T-helper 1 cell (primary cell): ENCODE results near the gene GGPS1.
A peak's percentile ranks its signal among the peaks of the same experiment; 100 is the strongest.
"Not testable (repeated sequence)": the region's sequence is repeated elsewhere in the genome, so short reads cannot be mapped to it uniquely, and the experiment has no call there.

Experiments
- DNase-seq, 5 donors: peaks; one replicate each; pipeline ENCODE4 v3.0.0-alpha.2; 2012 to 2020

Gene GGPS1

DNA sequence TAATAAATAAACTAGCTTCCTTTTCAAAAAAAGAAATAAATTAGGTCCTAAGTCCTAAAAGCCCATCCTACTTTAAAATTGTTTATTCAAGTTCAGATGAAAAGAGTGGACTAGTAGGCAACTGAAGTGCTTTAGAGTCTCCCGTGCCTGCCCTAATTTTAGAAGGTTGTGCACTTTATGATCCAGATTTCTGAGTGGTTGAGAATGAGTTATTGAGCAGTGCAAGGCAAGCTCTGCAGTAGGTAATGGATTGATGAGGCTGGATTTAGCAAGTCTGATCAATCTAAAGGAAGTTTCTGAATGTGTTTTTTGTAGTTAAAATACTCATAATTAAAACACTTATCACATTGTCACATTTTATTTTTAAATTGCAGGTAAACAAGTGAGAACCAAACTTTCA, 13.0 kb downstream of the GGPS1 start:
- no peak for DNase-seq

GRCh38 chr1:235342039-235342438, 13.7 kb downstream of the GGPS1 start:
- DNase-seq = no peak

DNA sequence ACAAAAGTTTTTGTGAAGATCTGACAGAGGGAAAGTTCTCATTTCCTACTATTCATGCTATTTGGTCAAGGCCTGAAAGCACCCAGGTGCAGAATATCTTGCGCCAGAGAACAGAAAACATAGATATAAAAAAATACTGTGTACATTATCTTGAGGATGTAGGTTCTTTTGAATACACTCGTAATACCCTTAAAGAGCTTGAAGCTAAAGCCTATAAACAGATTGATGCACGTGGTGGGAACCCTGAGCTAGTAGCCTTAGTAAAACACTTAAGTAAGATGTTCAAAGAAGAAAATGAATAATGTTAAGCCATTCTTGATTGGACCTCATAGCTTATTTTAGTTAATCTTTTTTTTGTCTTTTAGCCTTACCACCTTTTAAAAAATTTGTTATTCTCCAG, 14.1 kb downstream of the GGPS1 start:
- no peak for DNase-seq

GRCh38 chr1:235343726-235344125, 15.4 kb downstream of the GGPS1 start:
- no peak for DNase-seq

DNA sequence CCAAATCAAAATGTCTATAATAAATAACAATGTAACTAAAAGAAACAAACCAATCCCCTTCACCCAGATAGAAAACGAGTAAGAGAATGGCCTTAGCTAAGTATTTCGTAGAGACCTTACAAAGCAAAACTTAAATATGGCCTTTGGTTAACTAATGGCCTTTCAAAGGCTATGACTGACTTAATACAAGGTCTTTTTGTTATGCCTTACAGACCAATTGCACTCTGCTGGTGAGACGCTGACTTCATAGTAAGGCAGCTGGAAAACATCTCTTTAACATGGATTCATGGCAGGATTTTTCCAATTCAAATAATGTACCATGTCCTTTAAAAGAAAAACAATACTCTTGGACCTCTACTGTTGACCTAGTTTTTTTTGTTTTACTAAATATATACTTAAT, 23.1 kb downstream of the GGPS1 start:
- no peak for DNase-seq

DNA sequence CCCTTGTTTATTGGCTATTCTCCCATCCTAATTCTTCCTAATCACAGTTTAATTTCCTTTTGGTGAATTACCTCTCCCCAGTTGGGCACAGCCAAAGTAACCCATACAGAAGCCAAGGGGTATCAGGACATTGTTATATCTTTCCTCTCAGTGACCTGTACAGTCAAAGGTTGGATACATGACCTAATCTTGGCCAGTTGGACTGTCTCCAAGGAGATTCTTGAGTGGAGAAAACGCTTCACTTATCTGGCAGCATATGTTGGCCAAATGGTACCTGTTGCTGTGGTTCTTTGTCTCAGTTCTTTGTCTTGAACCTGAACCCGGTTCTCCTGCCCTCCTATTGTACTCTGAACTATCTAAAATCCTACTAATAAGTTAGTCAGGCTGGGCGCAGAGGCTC, 23.5 kb downstream of the GGPS1 start:
- DNase-seq = no peak

- DNase-seq = no peak
These were observed 29.4 kb downstream of the GGPS1 start for GRCh38 chr1:235357485-235358373.

DNA sequence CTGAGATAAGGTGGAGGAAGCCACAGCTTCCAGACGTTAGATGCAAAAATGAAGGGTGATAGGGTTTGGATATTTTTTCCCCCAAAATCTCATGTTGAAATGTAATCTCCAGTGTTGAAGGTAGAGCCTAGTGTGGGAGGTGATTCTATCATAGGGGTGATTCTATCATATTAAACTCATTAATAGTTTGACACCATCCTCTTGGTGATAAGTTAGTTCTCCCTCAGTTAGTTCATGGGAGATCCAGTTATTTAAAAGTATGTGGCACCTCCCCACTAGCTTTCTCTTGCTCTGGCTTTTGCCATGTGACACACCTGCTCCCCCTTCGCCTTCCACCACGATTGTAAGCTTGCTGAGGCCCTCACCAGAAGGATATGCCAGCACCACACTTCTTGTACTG, 30.5 kb downstream of the GGPS1 start:
- DNase-seq = no peak

- not testable (repeated sequence) for DNase-seq
These were observed 35.8 kb downstream of the GGPS1 start for GRCh38 chr1:235364189-235364588.

DNA sequence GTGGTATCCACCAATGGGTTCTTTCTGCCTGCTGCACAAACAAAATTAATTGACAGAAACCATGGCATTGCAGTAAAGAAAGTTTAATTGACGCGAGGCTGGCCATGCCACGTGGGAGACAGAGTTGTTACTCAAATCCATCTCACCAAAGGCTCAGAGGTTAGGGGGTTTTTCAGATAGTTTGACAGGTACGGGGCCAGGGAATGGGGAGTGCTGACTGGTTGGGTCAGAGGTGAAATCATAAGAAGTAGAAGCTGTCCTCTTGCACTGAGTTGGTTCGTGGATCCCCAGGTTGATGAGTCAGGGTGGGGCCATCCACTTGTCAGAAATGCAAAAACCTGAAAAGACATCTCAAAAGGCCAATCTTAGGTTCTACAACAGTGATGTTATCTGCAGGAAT, 37.9 kb downstream of the GGPS1 start:
- no peak for DNase-seq

DNA sequence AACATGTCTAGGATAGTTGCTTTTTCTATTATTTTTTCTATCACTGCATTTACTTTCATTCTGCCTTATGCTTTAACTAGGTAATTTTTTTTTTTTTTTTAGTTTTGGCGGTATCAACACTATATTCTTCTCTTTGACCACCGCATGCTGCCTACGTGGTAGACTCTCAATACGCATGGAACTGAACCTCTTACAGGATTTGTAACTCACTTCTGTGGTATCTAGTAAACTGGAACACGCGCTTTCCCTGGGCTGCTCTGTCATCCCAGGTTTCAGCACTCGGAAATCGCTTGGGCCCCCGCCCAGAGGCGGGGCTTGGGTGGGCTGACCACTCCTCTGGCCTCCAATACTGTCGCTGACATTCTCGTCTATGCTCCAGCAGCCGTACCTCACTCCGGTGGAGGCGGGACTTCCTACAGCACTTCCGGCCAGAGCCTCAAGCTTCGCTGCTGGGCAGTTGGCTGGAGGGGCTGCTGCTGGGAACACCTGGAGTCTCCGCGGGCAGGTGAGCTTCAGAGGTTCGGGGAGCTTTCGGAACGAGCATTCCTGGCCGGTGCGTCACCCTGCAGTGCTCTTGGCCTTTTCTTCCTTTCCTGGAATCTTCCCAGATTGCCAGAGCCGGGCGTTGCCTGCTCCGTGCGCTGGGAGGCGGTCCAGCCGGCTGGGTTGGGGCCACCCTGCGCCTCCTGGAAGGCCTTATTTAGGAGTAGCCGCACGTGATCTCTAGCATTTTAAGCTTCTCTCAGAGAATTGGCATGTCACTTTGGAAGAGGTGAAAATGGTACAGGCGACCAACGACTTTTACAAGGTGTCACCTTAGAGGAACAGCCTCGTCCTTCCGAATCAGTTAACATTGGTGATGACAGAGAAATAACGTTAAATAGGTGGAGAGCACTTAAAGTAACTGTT, 38.9 kb downstream of the GGPS1 start, which contains the start of gene TBCE:
Gene TBCE (plus strand): TSS at position 428 of the 909 bp plus-strand sequence. CDS start 12,623 bp downstream, outside the sequence.
- DNase-seq = peak; percentile 62 to 91 (median 75)

- no peak for DNase-seq
These were observed 40.1 kb downstream of the GGPS1 start for GRCh38 chr1:235368428-235368827.

GRCh38 chr1:235369802-235370201, 41.4 kb downstream of the GGPS1 start:
- no peak for DNase-seq

GRCh38 chr1:235375919-235376605, 47.7 kb downstream of the GGPS1 start:
- DNase-seq = no peak

DNA sequence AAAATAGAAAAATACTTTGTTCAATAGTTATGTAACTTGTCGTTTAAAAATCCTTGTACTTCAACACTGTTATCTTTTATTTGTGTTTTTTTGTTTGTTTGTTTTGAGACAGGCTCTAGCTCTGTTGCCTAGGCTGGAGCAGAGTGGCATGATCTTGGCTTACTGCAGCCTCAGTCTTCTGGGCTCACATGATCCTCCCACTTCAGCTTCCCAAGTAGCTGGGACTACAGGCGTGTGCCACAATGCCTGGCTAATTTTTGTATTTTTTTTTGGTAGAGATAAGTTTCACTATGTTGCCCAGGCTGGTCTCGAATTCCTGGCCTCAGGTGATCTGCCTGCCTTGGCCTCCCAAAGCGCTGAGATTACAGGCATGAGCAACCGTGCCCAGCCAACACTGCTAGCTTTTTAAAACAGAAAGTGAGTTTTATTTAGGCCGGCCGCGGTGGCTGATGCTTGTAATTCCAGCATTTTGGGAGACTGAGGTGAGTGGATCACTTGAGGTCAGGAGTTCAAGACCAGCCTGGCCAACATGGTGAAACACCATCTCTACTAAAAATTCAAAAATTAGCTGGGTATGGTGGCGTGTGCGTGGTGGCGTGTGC, 49.9 kb downstream of the GGPS1 start:
- not testable (repeated sequence) for DNase-seq

DNA sequence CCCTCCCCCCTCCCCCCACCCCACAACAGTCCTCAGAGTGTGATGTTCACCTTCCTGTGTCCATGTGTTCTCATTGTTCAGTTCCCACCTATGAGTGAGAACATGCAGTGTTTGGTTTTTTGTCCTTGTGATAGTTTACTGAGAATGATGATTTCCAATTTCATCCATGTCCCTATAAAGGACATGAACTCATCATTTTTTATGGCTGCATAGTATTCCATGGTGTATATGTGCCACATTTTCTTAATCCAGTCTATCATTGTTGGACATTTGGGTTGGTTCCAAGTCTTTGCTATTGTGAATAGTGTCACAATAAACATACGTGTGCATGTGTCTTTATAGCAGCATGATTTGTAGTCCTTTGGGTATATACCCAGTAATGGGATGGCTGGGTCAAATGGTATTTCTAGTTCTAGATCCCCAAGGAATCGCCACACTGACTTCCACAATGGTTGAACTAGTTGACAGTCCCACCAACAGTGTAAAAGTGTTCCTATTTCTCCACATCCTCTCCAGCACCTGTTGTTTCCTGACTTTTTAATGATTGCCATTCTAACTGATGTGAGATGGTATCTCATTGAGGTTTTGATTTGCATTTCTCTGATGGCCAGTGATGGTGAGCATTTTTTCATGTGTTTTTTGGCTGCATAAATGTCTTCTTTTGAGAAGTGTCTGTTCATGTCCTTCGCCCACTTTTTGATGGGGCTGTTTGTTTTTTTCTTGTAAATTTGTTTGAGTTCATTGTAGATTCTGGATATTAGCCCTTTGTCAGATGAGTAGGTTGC, 53.8 kb downstream of the GGPS1 start:
- not testable (repeated sequence) for DNase-seq

DNA sequence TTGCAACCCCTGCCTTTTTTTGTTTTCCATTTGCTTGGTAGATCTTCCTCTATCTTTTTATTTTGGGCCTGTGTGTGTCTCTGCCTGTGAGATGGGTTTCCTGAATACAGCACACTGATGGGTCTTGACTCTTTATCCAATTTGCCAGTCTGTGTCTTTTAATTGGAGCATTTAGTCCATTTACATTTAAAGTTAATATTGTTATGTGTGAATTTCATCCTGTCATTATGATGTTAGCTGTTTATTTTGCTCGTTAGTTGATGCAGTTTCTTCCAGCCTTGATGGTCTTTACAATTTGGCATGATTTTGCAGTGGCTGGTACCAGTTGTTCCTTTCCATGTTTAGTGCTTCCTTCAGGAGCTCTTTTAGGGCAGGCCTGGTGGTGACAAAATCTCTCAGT, 57.3 kb downstream of the GGPS1 start:
- DNase-seq = not testable (repeated sequence)

DNA sequence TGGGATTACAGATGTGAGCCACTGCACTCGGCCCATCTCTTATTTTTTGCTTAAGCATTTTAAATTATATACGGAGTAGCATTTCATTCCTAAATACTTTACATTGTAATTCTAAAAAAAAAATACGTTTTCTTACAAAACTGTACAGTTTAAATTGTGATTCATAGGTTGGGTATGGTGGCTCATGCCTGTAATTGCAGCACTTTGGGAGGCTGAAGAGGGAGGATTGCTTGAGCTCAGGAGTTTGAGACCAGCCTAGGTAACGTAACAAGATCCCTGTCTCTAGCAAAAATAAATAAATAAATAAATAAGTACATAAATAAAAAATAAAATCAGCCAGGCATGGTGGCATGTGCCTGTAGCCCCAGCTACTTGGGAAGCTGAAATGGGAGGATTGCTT, 63.5 kb downstream of the GGPS1 start:
- DNase-seq = no peak
